GM12891 (cell line): ENCODE measurements around the gene NOC4L.

Experiments used
- PAX5 ChIP-seq: IDR thresholded peaks from 2 replicates; pipeline ENCODE4 v1.6.1; 2011; ENCODE audit warnings: low read length, moderate library complexity, mild to moderate bottlenecking; ENCODE audit not compliant: insufficient read depth, severe bottlenecking
- POLR2A ChIP-seq: IDR thresholded peaks from 2 replicates; pipeline ENCODE4 v1.6.1; 2011; ENCODE audit warnings: low read depth, low read length, control low read depth
- POLR2AphosphoS5 ChIP-seq: IDR thresholded peaks from 2 replicates; pipeline ENCODE4 v1.6.1; 2011; ENCODE audit warnings: low read depth, low read length, control low read depth
- SPI1 ChIP-seq: IDR thresholded peaks from 2 replicates; pipeline ENCODE4 v1.6.1; 2011; ENCODE audit warnings: low read depth, low read length, control low read depth
- TAF1 ChIP-seq: IDR thresholded peaks from 2 replicates; pipeline ENCODE4 v1.6.1; 2011; ENCODE audit warnings: low read depth, low read length, control low read depth

GRCh38 chr12:132144810-132145168, 532 bp downstream of the NOC4L start:
- TF ChIP-seq TAF1 (no peak), POLR2AphosphoS5 (no peak), SPI1 (no peak), POLR2A (no peak), PAX5 (no peak)
